A673 (cell line): ENCODE measurements around the gene STPG4. TPM values are rescaled to one million over a fixed set of nuclear protein-coding genes. Genes with fewer than 3 reads are reported as not detected.

Source experiments
- BruUV-seq: library from RNA; stranded (reverse); fragments of 400-500 nt; replicated peaks from 2 replicates; lab custom pipeline; 2021; lab: Mats Ljungman, UMichigan
- CTCF ChIA-PET: fragments of 300-600 bp; sonication (Branson Sonifier 250); formaldehyde crosslinking; loops from one replicate; lab custom pipeline; 2022; ENCODE audit warnings: antibody characterized with exemption; lab: Charles Lee
- POLR2A ChIA-PET: fragments of 300-600 bp; sonication (Branson Sonifier 250); formaldehyde crosslinking; loops from one replicate; lab custom pipeline; 2022; ENCODE audit warnings: antibody characterized with exemption; ENCODE audit not compliant: low non-redundant PET; lab: Charles Lee
- DNase-seq: peaks from one replicate; pipeline ENCODE4 v3.0.0-alpha.2; 2015; ENCODE audit warnings: low spot score
- H3K27ac ChIP-seq: fragments of 200-600 bp; sonication (generic); 2 replicates; pipeline ENCODE4 v1.5.1; 2016; ENCODE audit warnings: mixed run types, low read depth, mild to moderate bottlenecking, mixed read lengths, antibody characterized with exemption, low read length; ENCODE audit not compliant: poor library complexity, severe bottlenecking
- H3K27me3 ChIP-seq: fragments of 200-600 bp; sonication (generic); replicated peaks from 2 replicates; pipeline ENCODE4 v1.6.1; 2017; ENCODE audit warnings: mixed run types, low read depth, mild to moderate bottlenecking, mixed read lengths, antibody characterized with exemption, low read length; ENCODE audit not compliant: insufficient read depth, poor library complexity
- H3K36me3 ChIP-seq: fragments of 200-600 bp; sonication (generic); 2 replicates; pipeline ENCODE4 v1.6.1; 2016; ENCODE audit warnings: mixed run types, mild to moderate bottlenecking, mixed read lengths, antibody characterized with exemption, low read length; ENCODE audit not compliant: insufficient read depth, poor library complexity, severe bottlenecking
- H3K4me1 ChIP-seq: fragments of 200-600 bp; sonication (generic); 2 replicates; pipeline ENCODE4 v1.6.1; 2017; ENCODE audit warnings: mixed run types, mild to moderate bottlenecking, mixed read lengths, antibody characterized with exemption, low read length; ENCODE audit not compliant: insufficient read depth, poor library complexity, severe bottlenecking
- H3K4me3 ChIP-seq: fragments of 200-600 bp; sonication (generic); 2 replicates; pipeline ENCODE4 v1.5.1; 2016; ENCODE audit warnings: low read depth, mixed run types, mild to moderate bottlenecking, mixed read lengths, low read length; ENCODE audit not compliant: poor library complexity, severe bottlenecking
- H3K9me3 ChIP-seq: fragments of 200-600 bp; sonication (generic); 2 replicates; pipeline ENCODE4 v1.6.1; 2016; ENCODE audit warnings: mixed run types, low read depth, mild to moderate bottlenecking, mixed read lengths, antibody characterized with exemption, low read length; ENCODE audit not compliant: poor library complexity, severe bottlenecking
- EZH2 ChIP-seq: fragments of 200-600 bp; sonication (generic); IDR thresholded peaks from 2 replicates; pipeline ENCODE4 v1.6.1; 2017; ENCODE audit warnings: borderline replicate concordance, low read depth, mild to moderate bottlenecking, mixed read lengths, antibody characterized with exemption, low read length; ENCODE audit not compliant: poor library complexity, severe bottlenecking
- intact Hi-C: fragments of 100-400 bp; cut with micrococcal nuclease; formaldehyde crosslinking; loops from one replicate; pipeline ENCODE4 v1.10.0; 2022; ENCODE audit not compliant: unreplicated experiment
- total RNA-seq: library from RNA; stranded (reverse); gene quantifications from 2 replicates; pipeline ENCODE4 v1.2.3, GENCODE V29; 2021
- TF ChIP-seq, protein P1 (sequence below): fragments of 300-800, 200-600 bp; sonication (generic); conservative IDR thresholded peaks from 2 replicates; pipeline ENCODE4 v1.5.1; 2017; ENCODE audit warnings: low read depth, mild to moderate bottlenecking, antibody characterized with exemption, low read length, moderate library complexity, mixed read lengths

STPG4 gene
- total RNA-seq, 1 experiment from 2014 or later = 0.75 TPM

DNA sequence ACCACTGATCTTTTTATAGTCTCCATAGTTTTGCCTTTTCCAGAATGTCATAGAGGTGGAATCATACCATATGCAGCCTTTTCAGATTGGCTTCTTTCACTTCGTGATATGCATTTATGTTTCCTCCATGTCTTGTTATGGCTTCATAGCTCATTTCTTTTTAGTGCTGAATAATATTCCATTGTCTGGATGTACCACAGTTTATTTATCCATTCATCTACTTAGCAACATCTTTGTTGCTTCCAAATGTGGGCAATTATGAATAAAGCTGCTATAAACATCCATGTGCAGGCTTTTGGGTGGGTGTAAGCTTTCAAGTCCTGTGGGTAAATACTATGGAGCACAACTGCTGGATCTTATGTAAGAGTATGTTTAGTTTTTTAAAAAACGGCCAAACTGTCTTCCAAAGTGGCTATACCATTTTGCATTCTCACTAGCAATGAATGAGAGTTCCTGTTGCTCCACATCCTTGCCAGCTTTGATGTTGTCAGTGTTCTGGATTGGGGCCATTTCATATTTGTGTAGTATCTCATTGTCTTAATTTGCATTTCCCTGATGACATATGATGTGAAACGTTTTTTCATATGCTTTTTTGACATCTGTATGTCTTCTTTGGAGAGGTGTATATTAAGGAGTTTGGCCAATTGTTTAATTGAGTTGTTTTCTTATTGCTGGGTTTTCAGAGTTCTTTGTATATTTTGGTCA is 20.6 kb downstream of the STPG4 start:
- H3K4me1 ChIP-seq = no peaks in the 10 kb centered on the region
- POLR2A ChIA-PET = no interaction called here

DNA sequence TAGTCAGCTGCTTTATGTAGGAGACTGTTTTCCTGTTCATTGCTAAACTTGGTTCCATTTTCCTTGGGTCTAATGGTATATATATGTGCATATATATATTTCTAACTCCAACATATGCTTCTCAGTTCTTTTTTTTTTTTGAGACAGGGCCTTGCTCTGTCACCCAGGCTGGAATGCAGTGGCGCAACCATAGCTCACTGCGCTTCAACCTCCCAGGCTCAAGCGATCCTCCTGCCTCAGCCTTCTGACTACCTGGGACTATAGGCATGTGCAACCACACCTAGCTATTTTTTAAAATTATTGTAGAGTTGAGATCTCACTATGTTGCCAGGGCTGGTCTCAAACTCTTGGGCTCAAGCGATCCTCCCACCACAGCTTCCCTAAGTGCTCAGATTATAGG is 22.1 kb downstream of the STPG4 start:
- POLR2A ChIA-PET = no interaction called here
- Histone ChIP-seq H3K4me3 (no peak overlapping the region), H3K4me1 (no peaks in the 10 kb centered on the region), H3K27ac (no peak overlapping the region), H3K9me3 (peaks cover 4% of the 10 kb centered on the region), H3K36me3 (no peaks in the 10 kb centered on the region), H3K27me3 (no peaks in the 10 kb centered on the region)
- BruUV-seq = no TSS peak
- no peak for DNase-seq
- no peak for TF ChIP-seq EZH2
- TF ChIP-seq, protein P1, sequence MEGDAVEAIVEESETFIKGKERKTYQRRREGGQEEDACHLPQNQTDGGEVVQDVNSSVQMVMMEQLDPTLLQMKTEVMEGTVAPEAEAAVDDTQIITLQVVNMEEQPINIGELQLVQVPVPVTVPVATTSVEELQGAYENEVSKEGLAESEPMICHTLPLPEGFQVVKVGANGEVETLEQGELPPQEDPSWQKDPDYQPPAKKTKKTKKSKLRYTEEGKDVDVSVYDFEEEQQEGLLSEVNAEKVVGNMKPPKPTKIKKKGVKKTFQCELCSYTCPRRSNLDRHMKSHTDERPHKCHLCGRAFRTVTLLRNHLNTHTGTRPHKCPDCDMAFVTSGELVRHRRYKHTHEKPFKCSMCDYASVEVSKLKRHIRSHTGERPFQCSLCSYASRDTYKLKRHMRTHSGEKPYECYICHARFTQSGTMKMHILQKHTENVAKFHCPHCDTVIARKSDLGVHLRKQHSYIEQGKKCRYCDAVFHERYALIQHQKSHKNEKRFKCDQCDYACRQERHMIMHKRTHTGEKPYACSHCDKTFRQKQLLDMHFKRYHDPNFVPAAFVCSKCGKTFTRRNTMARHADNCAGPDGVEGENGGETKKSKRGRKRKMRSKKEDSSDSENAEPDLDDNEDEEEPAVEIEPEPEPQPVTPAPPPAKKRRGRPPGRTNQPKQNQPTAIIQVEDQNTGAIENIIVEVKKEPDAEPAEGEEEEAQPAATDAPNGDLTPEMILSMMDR = no peak
- CTCF ChIA-PET = no interaction called here
- intact Hi-C loops = no loop called here

More for the DNA sequence above, 20.6 kb downstream of the STPG4 start:
- Histone ChIP-seq H3K27me3 (no peaks in the 10 kb centered on the region), H3K9me3 (peaks cover 4% of the 10 kb centered on the region), H3K36me3 (no peaks in the 10 kb centered on the region), H3K27ac (no peak overlapping the region), H3K4me3 (no peak overlapping the region)
- CTCF ChIA-PET = no interaction called here
- DNase-seq = no peak
- TF ChIP-seq, protein P1 = no peak
- no peak for TF ChIP-seq EZH2
- BruUV-seq = no TSS peak
- intact Hi-C loops = no loop called here

DNA sequence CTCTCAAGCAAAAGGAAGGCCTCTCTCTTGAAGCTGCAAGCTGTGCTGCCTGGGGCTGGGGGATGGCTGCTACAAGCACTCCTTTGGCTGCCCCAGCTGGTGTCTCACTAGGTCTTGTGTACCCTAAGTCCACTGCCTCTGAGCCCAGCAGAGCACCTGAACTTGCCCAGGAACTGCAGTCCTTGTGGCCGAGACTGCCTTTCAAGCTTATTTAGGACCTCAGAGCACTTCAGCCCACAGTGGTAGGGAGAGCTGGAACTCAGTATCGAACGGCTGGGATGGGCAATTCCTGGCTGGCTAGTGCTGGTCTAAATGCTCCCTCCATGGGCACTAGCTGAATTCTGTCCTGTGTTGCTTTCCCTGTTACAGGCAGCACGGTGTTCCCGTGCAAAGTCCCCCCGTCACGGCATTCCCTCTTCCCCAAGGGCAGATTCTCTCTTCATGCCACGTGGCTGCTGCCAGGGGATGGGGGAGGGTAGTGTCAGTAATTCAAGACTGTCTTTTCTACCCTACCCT is 25.9 kb downstream of the STPG4 start:
- Histone ChIP-seq H3K36me3 (no peaks in the 10 kb centered on the region), H3K9me3 (no peaks in the 10 kb centered on the region), H3K27ac (no peak overlapping the region), H3K27me3 (no peaks in the 10 kb centered on the region), H3K4me1 (no peaks in the 10 kb centered on the region), H3K4me3 (no peak overlapping the region)
- no TSS peak for BruUV-seq
- POLR2A ChIA-PET = no interaction called here
- CTCF ChIA-PET = no interaction called here
- TF ChIP-seq, protein P1 = no peak
- TF ChIP-seq EZH2 = no peak
- no peak for DNase-seq
- intact Hi-C loops = no loop called here
